Measurements from ENCODE around the gene RNF125.

- no peak for TF ChIP-seq CTCF (IDR thresholded peaks at IDR 0.05)
- no peak for TF ChIP-seq POLR2AphosphoS5 (IDR thresholded peaks at IDR 0.05; ENCODE audit: insufficient read depth in 1 of 2, low read depth in 1 of 2)
Measured at GRCh38 chr18:32083781-32084180, 65.2 kb downstream of the RNF125 start.
